Body of pancreas (tissue), 4 donors: ENCODE data around the gene NT5DC3. TPM values are rescaled to one million over a fixed set of nuclear protein-coding genes. Genes with fewer than 3 reads are reported as not detected.

Experiments used
- ATAC-seq: fragments of 150-250 bp; one replicate; pipeline ENCODE4 v1.9.1; 2016
- DNase-seq, 4 donors: peaks; one replicate each; pipeline ENCODE4 v3.0.0-alpha.2; 2019
- H3K27ac ChIP-seq, 4 donors: fragments of 200-600 bp; sonication (generic); 1 replicate in 3 of 4; 2 replicates in 1 of 4; pipeline versions ENCODE4 v1.5.1 to v1.6.1; 2016 to 2019; ENCODE audit warnings: mild to moderate bottlenecking in 1 of 4, mixed read lengths in 1 of 4, moderate library complexity in 1 of 4
- H3K27me3 ChIP-seq, 2 donors: fragments of 200-600 bp; sonication (generic); one replicate each; pipeline ENCODE4 v1.6.0; 2016; ENCODE audit warnings: mild to moderate bottlenecking in 1 of 2
- H3K36me3 ChIP-seq, 2 donors: fragments of 200-600 bp; sonication (generic); replicated peaks in 1 of 2; 2 replicates each; pipeline ENCODE4 v1.5.1; 2016; ENCODE audit warnings: low read depth in 2 of 2; ENCODE audit not compliant: insufficient read depth in 1 of 2
- H3K4me1 ChIP-seq: fragments of 200-600 bp; sonication (generic); one replicate; pipeline ENCODE4 v1.6.0; 2016
- H3K4me3 ChIP-seq, 2 donors: fragments of 200-600 bp; sonication (generic); 1 replicate in 1 of 2; 2 replicates in 1 of 2; pipeline ENCODE4 v1.5.1; 2016 to 2019
- H3K9me3 ChIP-seq, 3 donors: fragments of 200-600 bp; sonication (generic); 1 replicate in 2 of 3; 2 replicates in 1 of 3; pipeline ENCODE4 v1.5.1; 2016
- CTCF ChIP-seq, 7 experiments: fragments of 450-650 bp in 4 of 7; fragments of 200-600 bp in 3 of 7; sonication (generic) in 3 of 7; IDR thresholded peaks; one replicate each; pipeline ENCODE4 v1.5.1; 2016 to 2019; ENCODE audit warnings: antibody characterized with exemption in 7 of 7
- POLR2A ChIP-seq, 3 donors: fragments of 450-650 bp; IDR thresholded peaks; one replicate each; pipeline ENCODE4 v1.6.1; 2016; ENCODE audit warnings: antibody characterized with exemption in 3 of 3, mild to moderate bottlenecking in 2 of 3
- WGBS, 2 donors: methylation state at CpG; one replicate each; pipeline ENCODE4 v1.1.5; 2017; 5-methylcytosine and 5-hydroxymethylcytosine counted together
- intact Hi-C: fragments of 100-400 bp; cut with DNase I; formaldehyde crosslinking; loops from one replicate; pipeline ENCODE4 v1.15.1; 2023
- total RNA-seq, 2 donors: library from RNA; depleted of rRNA; stranded (reverse); fragments of >200 nt; gene quantifications; one replicate each; pipeline ENCODE4 v1.1.0, GENCODE V29; 2016

NT5DC3 gene
- total RNA-seq, 2 donors from 2014 or later = 5.2 to 14.5 TPM

DNA sequence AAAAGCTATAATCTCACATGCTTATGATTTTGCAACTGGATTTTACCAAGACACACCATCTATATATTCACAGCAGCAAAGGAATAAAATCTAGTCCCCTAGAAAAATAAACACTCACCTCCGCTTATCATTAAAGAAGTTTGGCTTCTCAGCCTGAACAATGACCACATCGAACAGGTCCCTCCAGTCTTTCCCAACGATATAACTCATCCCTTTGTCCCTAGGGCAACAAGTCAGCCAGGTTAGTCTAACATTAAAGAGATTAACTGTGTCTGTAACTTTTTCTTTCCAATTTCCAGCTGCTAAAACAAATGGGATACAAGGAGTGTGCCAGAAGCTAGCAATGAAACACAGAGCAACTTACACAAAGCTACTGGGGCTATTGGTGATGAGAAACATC is 48.0 kb downstream of the NT5DC3 start:
- intact Hi-C loops = no loop called here
- no peak overlapping the region for H3K4me3 ChIP-seq
- no peak for DNase-seq
- 77 to 83% methylated on average over 3 of the region's 3 CpGs for WGBS, 2 donors
- peaks cover 0 to 6% of the 10 kb centered on the region in 2 donors for H3K36me3 ChIP-seq
- no peaks in the 10 kb centered on the region for H3K27me3 ChIP-seq
- H3K27ac ChIP-seq = no peak overlapping the region
- H3K4me1 ChIP-seq = no peaks in the 10 kb centered on the region
- no peak for TF ChIP-seq POLR2A (IDR thresholded peaks at IDR 0.05)
- no peak for TF ChIP-seq CTCF (IDR thresholded peaks at IDR 0.05)
- ATAC-seq = no peak
- H3K9me3 ChIP-seq = no peaks in the 10 kb centered on the region

GRCh38 chr12:103791350-103791920 is 49.6 kb downstream of the NT5DC3 start:
- DNase-seq = no peak
- H3K4me1 ChIP-seq = no peaks in the 10 kb centered on the region
- no peak overlapping the region for H3K4me3 ChIP-seq
- no peak for ATAC-seq
- no peak for TF ChIP-seq POLR2A (IDR thresholded peaks at IDR 0.05)
- no peak for TF ChIP-seq CTCF (IDR thresholded peaks at IDR 0.05)
- H3K36me3 ChIP-seq = peaks cover 0 to 2% of the 10 kb centered on the region in 2 donors
- H3K27ac ChIP-seq = no peak overlapping the region
- H3K9me3 ChIP-seq = no peaks in the 10 kb centered on the region
- 62 to 97% methylated on average over 2 to 10 of the region's 10 CpGs for WGBS, 2 donors
- intact Hi-C loops = no loop called here
- H3K27me3 ChIP-seq = no peaks in the 10 kb centered on the region

GRCh38 chr12:103786201-103786600 is 54.8 kb downstream of the NT5DC3 start:
- H3K36me3 ChIP-seq = no peaks in the 10 kb centered on the region

GRCh38 chr12:103785243-103786031 is 55.6 kb downstream of the NT5DC3 start:
- intact Hi-C loops = loop anchor here (10.0 kb wide), 1 partner anchor 79 kb away; no protein-coding TSS in a partner anchor
- DNase-seq (no peak), ATAC-seq (peak; percentile 35)
- peaks cover 21% of the 10 kb centered on the region for H3K4me1 ChIP-seq
- no peaks in the 10 kb centered on the region for H3K36me3 ChIP-seq
- no peaks in the 10 kb centered on the region for H3K27me3 ChIP-seq
- 48 to 63% methylated on average over 4 of the region's 4 CpGs for WGBS, 2 donors
- peak overlapping the region in 1 of 4 donors; percentile 16 for H3K27ac ChIP-seq
- TF ChIP-seq CTCF (IDR thresholded peaks at IDR 0.05) (no peak), POLR2A (IDR thresholded peaks at IDR 0.05) (no peak)
- no peak overlapping the region for H3K4me3 ChIP-seq
- no peaks in the 10 kb centered on the region for H3K9me3 ChIP-seq

More at GRCh38 chr12:103786201-103786600, 54.8 kb downstream of the NT5DC3 start:
- ATAC-seq (no peak), DNase-seq (no peak)
- Histone ChIP-seq H3K27me3 (no peaks in the 10 kb centered on the region), H3K9me3 (no peaks in the 10 kb centered on the region), H3K4me1 (peaks cover 21% of the 10 kb centered on the region), H3K27ac (no peak overlapping the region), H3K4me3 (no peak overlapping the region)
- intact Hi-C loops = loop anchor here (10.0 kb wide), 1 partner anchor 79 kb away; no protein-coding TSS in a partner anchor
- TF ChIP-seq CTCF (IDR thresholded peaks at IDR 0.05) (no peak), POLR2A (IDR thresholded peaks at IDR 0.05) (no peak)
